Activated T-helper 1 cell treated with Interleukin-2 at 50 U/mL for 16 hours (primary cell): ENCODE results near the gene TVP23A.
"Not testable (repeated sequence)": the region's sequence is repeated elsewhere in the genome, so short reads cannot be mapped to it uniquely, and the experiment has no call there.

Source experiments
- DNase-seq: peaks from one replicate; pipeline ENCODE4 v3.0.0-alpha.2; 2020; ENCODE audit warnings: low read depth

Gene TVP23A

GRCh38 chr16:10835281-10835931 lies 16.8 kb upstream of the TVP23A start:
- no peak for DNase-seq

- DNase-seq: no peak
Measured at GRCh38 chr16:10834766-10835165, 16.2 kb upstream of the TVP23A start.

- DNase-seq: no peak
Measured at GRCh38 chr16:10834130-10834529, 15.5 kb upstream of the TVP23A start.

- no peak for DNase-seq
Measured at GRCh38 chr16:10833271-10833670, 14.7 kb upstream of the TVP23A start.

DNA sequence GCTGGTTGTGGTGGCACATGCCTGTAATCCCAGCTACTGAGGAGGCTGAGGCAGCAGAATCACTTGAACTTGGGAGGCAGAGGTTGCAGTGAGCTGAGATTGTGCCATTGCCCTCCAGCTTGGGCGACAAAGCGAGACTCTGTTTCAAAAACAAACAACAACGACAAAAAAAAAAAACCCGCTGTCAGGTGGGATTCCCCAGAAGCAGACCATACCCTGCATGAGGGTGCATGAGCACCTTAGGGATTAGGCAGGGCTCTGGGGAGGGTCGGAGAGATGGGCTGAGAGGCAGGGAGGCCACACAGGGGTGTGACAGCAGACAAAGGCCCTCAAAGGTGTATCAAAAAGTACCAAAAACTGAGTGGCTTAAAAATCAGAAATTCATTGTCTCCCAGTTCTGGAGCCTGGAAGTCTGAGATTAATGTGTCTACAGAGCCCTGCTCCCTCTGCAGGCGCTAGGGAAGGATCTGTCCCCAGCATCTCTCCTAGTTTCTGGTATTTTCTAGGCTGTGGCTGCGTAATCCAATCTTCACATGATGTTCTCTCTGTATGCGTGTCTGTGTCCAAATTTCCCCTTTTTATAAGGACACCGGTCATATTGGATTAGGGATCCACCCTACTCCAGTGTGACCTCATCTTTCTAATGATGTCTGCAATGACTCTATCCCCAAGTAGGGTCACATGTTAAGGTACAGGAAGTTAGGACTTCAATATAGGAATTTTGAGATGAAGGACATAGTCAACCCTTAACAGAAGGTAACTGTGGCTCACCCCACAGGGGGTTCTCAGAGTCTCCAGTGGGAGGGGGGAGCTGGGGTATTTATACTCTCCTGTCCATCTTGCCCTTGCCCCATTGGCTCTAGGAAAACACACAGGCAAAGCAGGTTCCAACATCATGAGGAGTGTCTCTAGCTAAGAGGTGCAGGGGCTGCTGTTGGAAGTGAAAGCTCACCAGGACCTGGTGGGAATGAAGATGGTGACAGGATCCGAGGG lies 13.6 kb upstream of the TVP23A start:
- no peak for DNase-seq

GRCh38 chr16:10830240-10830639 lies 11.6 kb upstream of the TVP23A start:
- not testable (repeated sequence) for DNase-seq

DNA sequence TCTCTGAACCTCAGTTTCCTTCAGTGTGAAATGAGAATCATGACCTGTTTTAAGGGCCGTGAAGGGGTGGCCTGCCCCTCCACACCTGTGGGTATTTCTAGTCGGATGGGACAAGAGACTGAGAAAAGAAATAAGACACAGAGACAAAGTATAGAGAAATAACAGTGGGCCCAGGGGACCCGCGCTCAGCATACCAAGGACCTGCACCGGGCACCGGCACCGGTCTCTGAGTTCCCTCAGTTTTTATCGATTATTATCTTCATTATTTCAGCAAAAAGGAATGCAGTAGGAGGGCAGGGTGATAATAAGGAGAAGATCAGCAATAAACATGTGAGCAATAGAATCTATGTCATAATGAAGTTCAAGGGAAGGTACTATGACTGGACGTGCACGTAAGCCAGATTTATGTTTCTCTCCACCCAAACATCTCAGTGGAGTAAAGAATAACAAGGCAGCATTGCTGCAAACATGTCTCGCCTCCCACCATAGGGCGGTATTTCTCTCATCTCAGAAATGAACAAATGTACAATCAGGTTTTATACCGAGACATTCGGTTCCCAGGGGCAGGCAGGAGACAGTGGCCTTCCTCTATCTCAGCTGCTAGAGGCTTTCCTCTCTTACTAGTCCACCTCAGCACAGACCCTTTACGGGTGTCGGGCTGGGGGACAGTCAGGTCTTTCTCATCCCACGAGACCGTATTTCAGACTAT lies 10.9 kb upstream of the TVP23A start:
- not testable (repeated sequence) for DNase-seq

DNA sequence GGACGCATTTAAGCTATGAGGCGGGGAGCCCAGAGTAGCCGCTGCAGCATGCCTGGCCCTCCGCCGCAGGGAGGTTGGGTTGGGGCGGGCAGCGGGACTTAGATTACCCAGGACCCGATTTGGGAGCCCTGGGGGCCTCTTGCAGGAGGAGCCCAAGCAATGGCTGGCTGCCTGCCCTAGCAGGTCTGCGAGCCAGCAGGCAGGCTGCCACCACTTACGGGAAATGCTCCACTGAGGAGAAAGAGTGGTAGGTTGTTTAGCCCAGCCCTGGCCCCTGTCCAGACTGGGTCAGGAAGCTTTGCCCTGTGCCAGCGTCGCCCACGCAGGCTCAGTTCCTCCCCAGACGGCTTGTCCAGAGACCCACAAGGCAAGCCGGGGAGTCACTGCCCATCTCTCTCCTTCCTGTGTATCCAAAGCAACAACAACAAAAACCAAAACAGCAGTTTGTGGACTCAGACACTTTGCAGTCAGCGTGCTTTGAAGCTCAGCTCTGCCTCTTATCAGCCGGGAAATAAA lies 10.3 kb upstream of the TVP23A start:
- no peak for DNase-seq

DNA sequence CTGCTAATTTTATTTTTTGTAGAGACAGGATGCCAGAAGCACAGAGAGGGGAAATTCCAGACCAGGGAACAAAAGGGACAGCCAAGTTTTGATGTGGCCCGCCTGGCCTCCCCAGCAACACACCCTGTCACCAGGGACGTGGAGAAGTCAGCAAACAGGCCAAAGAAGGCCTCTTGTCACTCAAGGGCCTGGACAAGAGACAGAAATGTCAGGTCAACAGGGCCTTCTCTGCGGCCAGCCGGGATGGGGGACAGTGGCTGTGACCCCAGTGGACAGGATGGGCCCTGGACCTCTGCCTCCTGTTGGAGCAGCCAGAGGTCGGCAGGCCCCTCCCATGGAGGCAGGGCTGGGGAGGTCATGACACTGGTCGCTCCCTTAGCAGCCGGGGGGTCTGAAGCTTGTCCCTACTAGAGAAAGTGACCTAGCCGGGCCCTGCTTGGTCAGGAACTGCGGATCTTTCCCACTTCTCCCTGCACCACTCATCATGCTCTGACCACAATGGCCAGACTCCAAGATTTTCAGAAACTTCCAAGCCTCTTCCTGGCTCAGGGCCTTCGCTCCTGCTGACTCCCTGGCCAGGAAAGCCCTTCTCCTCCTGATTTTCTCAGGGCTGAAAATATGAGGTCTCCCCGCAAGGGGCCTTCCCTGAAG lies 9.2 kb upstream of the TVP23A start:
- DNase-seq: no peak

- DNase-seq: no peak
Measured at GRCh38 chr16:10824111-10824893, 5.7 kb upstream of the TVP23A start.

- DNase-seq: no peak
Measured at GRCh38 chr16:10822702-10823101, 4.1 kb upstream of the TVP23A start.

GRCh38 chr16:10820546-10820945 lies 2.0 kb upstream of the TVP23A start:
- no peak for DNase-seq

DNA sequence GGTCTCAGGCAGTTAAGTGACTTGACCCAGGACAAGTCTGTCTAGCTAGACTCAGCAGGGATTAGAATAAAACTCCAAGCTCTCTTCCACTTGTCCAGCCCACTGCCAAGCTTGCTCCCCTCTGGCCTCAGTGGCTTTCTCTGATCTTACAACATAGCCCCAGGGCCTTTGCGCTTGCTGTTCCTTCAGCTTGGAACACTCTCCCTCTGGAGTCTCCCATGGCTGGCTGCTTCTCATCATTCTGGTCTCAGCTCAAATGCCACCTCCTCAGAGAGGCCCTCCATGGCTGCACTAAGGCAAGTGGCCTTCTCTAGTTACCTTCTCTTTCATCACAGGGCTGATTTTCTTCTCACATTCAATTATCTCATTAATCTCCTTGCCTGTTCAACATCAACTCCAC lies 1.1 kb downstream of the TVP23A start:
- no peak for DNase-seq

GRCh38 chr16:10813099-10813455 lies 5.5 kb downstream of the TVP23A start:
- DNase-seq: no peak

- no peak for DNase-seq
Measured at GRCh38 chr16:10812312-10813098, 6.1 kb downstream of the TVP23A start.

DNA sequence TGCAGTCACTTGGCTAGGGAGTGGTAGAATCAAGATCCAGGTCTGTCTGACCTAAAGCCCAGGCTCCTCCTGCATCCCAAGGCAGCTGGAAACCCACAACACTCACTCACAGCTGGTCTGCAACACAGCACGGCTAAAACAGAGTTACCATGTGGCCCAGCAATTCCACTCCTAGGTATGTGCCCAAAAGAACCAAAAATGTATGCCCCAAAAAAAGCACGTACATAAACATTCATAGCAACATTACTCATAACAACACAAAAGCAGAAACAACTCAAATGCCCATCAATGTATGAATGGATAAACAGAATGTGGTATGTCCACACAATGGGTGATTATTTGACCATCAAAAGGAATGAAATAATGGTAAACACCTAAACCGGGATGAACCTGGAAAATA lies 8.9 kb downstream of the TVP23A start:
- DNase-seq: no peak

DNA sequence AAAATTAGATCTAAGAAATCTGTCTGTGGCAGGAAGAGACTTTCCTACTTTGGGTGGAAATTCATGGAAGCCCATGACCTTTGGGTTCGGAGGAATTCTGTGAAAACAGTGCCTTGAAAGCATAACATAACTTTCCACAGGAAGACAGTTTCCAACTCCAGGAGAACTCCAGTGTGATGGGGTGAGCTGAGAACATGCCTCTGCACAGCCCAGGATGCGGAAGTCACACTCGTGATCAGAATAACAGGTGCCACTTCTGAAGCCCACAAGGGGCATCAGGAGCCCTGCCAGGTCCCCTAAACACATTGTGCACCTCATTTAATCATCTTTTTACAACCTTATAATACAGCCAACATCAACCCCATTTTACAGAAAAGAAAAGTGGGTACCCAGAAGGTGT lies 9.7 kb downstream of the TVP23A start:
- DNase-seq: no peak

DNA sequence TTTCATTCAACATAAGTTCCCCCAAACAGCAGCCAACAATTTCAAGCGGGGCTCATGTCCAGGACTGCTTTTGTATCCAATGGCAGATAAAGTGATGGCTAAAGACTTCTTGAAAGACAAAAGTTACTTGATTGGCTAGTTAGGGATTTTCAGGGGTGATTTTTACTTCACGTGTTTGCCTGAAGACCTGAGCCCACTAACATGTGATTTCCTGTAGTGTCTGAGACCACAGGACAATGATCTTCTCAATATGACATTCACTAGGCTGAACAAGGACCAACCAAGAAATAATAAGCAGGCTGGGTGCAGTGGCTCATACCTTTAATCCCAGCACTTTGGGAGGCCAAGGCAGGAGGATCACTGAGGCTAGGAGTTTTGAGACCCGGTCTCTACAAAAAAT lies 10.4 kb downstream of the TVP23A start:
- DNase-seq: no peak

GRCh38 chr16:10806698-10807097 lies 11.9 kb downstream of the TVP23A start:
- no peak for DNase-seq

DNA sequence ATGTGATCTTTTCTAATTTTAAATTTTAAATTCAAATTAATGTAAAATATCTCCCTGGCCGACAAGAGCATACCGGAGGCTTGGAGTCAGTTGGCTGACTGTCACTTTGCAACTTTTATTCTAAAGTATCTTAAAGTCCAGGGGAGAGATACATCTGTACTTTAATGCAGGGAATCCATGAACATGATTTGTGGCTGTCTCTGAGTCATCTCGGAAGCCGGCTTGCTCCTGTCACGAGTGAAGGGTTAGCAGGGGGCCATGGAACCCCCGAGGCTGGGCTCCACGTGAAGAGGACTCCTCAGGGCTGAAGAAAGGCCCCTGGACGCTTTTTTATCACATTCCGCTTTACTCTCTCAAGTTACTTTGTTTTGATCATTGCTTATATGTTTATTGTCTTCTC lies 13.3 kb downstream of the TVP23A start:
- no peak for DNase-seq
